A549 (cell line): Measurements from ENCODE around the gene MX2. TPM values are rescaled to one million over a fixed set of nuclear protein-coding genes. Genes with fewer than 3 reads are reported as not detected.

ENCODE experiments used
- ATAC-seq, 2 experiments: fragments of 200-7000 bp in 1 of 2; fragments of >200 bp in 1 of 2; cut with Nextera tagmentation in 1 of 2; cut with Tn5 transposase in 1 of 2; 3 replicates each; pipeline versions ENCODE4 v1.8.0 to v1.9.1; 2018 to 2020; ENCODE audit warnings: mild to moderate bottlenecking in 1 of 2, moderate library complexity in 1 of 2
- CTCF ChIA-PET: fragments of 300-600 bp; sonication (Branson Sonifier 250); formaldehyde crosslinking; extraction: SDS; loops from one replicate; lab custom pipeline; 2021; ENCODE audit warnings: antibody characterized with exemption, inconsistent platforms; lab: Yijun Ruan, JAX
- POLR2A ChIA-PET: fragments of 350-600 bp; formaldehyde crosslinking; extraction: SDS; loops from one replicate; lab custom pipeline; 2021; ENCODE audit warnings: antibody characterized with exemption, inconsistent platforms; lab: Yijun Ruan, JAX
- DNase-seq, 2 experiments: peaks; one replicate each; pipeline versions ENCODE4 v3.0.0 to v3.0.0-alpha.2; 2011 to 2016; ENCODE audit warnings: low read depth in 1 of 2, low spot score in 1 of 2
- FAIRE-seq: peaks from 2 replicates; lab custom pipeline; 2011; peaks lifted over from hg19 to GRCh38; lab: Jason Lieb, UNC
- H3K27ac ChIP-seq, 2 experiments: fragments of >200 bp; sonication (Bioruptor Twin); formaldehyde crosslinking; 3 replicates each; pipeline ENCODE4 v1.5.1; 2016 to 2017
- H3K4me1 ChIP-seq: fragments of >200 bp; sonication (Bioruptor Twin); formaldehyde crosslinking; 3 replicates; pipeline ENCODE4 v1.6.1; 2016
- H3K4me2 ChIP-seq: fragments of >200 bp; sonication (Bioruptor Twin); formaldehyde crosslinking; 3 replicates; pipeline ENCODE4 v1.6.1; 2016
- H3K4me3 ChIP-seq: fragments of >200 bp; sonication (Bioruptor Twin); formaldehyde crosslinking; 3 replicates; pipeline ENCODE4 v1.5.1; 2016
- H3K9me3 ChIP-seq: fragments of >200 bp; sonication (Bioruptor Twin); formaldehyde crosslinking; 3 replicates; pipeline ENCODE4 v1.6.1; 2016
- BHLHE40 ChIP-seq: IDR thresholded peaks from 2 replicates; pipeline ENCODE4 v1.6.1; 2012; ENCODE audit warnings: low read depth, low read length, inconsistent platforms
- CHD4 ChIP-seq: fragments of 200-600 bp; sonication (generic); IDR thresholded peaks from 2 replicates; pipeline ENCODE4 v1.6.1; 2016; ENCODE audit warnings: antibody characterized with exemption, mild to moderate bottlenecking, borderline replicate concordance
- EHF ChIP-seq: fragments of 250-450 bp; sonication (Bioruptor Pico); IDR thresholded peaks from 2 replicates; pipeline ENCODE4 v1.5.0; 2020; ENCODE audit warnings: mild to moderate bottlenecking
- EHMT2 ChIP-seq: fragments of 200-600 bp; sonication (generic); IDR thresholded peaks from 2 replicates; pipeline ENCODE4 v1.6.1; 2016; ENCODE audit warnings: antibody characterized with exemption, low read depth, mild to moderate bottlenecking, moderate library complexity
- GATA3 ChIP-seq: IDR thresholded peaks from 2 replicates; pipeline ENCODE4 v1.6.1; 2012; ENCODE audit warnings: borderline replicate concordance
- HDAC2 ChIP-seq: fragments of 200-600 bp; sonication (generic); IDR thresholded peaks from 2 replicates; pipeline ENCODE4 v1.6.1; 2016
- HOXA7 ChIP-seq: fragments of 250-450 bp; sonication (Bioruptor Pico); IDR thresholded peaks from 2 replicates; pipeline ENCODE4 v1.5.0; 2020; ENCODE audit warnings: mild to moderate bottlenecking, moderate library complexity
- HOXB5 ChIP-seq: fragments of 250-450 bp; sonication (Bioruptor Pico); IDR thresholded peaks from 2 replicates; pipeline ENCODE4 v1.5.0; 2020; ENCODE audit warnings: mild to moderate bottlenecking, moderate library complexity
- JUN ChIP-seq, 2 experiments: fragments of >200 bp; sonication (Bioruptor Twin); formaldehyde crosslinking; IDR thresholded peaks; 2 replicates in 1 of 2; 3 replicates in 1 of 2; pipeline ENCODE4 v1.6.1; 2016 to 2017
- JUNB ChIP-seq: fragments of >200 bp; sonication (Bioruptor Twin); formaldehyde crosslinking; IDR thresholded peaks from 2 replicates; pipeline ENCODE4 v1.6.1; 2016
- KDM5A ChIP-seq: fragments of 200-600 bp; sonication (generic); IDR thresholded peaks from 2 replicates; pipeline ENCODE4 v1.6.1; 2016; ENCODE audit warnings: antibody characterized with exemption, mild to moderate bottlenecking
- MAZ ChIP-seq: fragments of 150-350 bp; IDR thresholded peaks from 2 replicates; pipeline ENCODE4 v1.6.1; 2014; ENCODE audit warnings: antibody characterized with exemption, low read depth, low read length, borderline replicate concordance
- PHF8 ChIP-seq: fragments of 200-600 bp; sonication (generic); IDR thresholded peaks from 2 replicates; pipeline ENCODE4 v1.6.1; 2016; ENCODE audit warnings: low read depth, mild to moderate bottlenecking, antibody characterized with exemption, moderate library complexity, borderline replicate concordance
- RARB ChIP-seq: fragments of 250-450 bp; sonication (Bioruptor Pico); IDR thresholded peaks from 2 replicates; pipeline ENCODE4 v1.8.0; 2021; ENCODE audit warnings: mild to moderate bottlenecking, moderate library complexity
- RNF2 ChIP-seq: fragments of 200-600 bp; sonication (generic); IDR thresholded peaks from 2 replicates; pipeline ENCODE4 v1.6.1; 2016; ENCODE audit warnings: low read depth, mild to moderate bottlenecking, antibody characterized with exemption, moderate library complexity, borderline replicate concordance
- SREBF2 ChIP-seq: fragments of 450-650 bp; IDR thresholded peaks from 2 replicates; pipeline ENCODE4 v1.6.1; 2014; ENCODE audit warnings: mild to moderate bottlenecking, moderate library complexity
- TP53 ChIP-seq: fragments of 250-450 bp; sonication (Bioruptor Pico); IDR thresholded peaks from 2 replicates; pipeline ENCODE4 v1.5.0; 2021; ENCODE audit warnings: mild to moderate bottlenecking, moderate library complexity
- ZNF302 ChIP-seq: fragments of 250-450 bp; sonication (Bioruptor Pico); IDR thresholded peaks from 2 replicates; pipeline ENCODE4 v1.9.0; 2021; ENCODE audit warnings: inconsistent platforms, mild to moderate bottlenecking, moderate library complexity
- WGBS: methylation state at CpG from one replicate; pipeline ENCODE4 v1.1.6; 2017; ENCODE audit errors: missing lambda C conversion rate; 5-methylcytosine and 5-hydroxymethylcytosine counted together
- polyA plus RNA-seq, 4 experiments: library from polyadenylated mRNA; depleted of rRNA in 3 of 4; stranded (reverse); fragments of >200 nt; fragmentation: RNase III in 1 of 4; extraction: RNeasy Plus Mini Kit Qiagen cat#74134 plus additional on column Dnase treatment in 1 of 4; gene quantifications; 2 replicates in 3 of 4; 3 replicates in 1 of 4; pipeline ENCODE4 v1.2.3, GENCODE V29; 2011 to 2017
- TF ChIP-seq, protein P1 (sequence below): fragments of 250-450 bp; sonication (Bioruptor Pico); IDR thresholded peaks from 2 replicates; pipeline ENCODE4 v1.5.0; 2021; ENCODE audit warnings: mild to moderate bottlenecking, moderate library complexity, borderline replicate concordance
- TF ChIP-seq, protein P2 (sequence below): fragments of 450-650 bp; IDR thresholded peaks from 2 replicates; pipeline ENCODE4 v1.6.1; 2014; ENCODE audit warnings: antibody characterized with exemption
- TF ChIP-seq, protein P3 (sequence below): fragments of >200 bp; sonication (Bioruptor Twin); formaldehyde crosslinking; IDR thresholded peaks from 3 replicates; pipeline ENCODE4 v1.5.1; 2016

The MX2 gene
- polyA plus RNA-seq, 2 of the 4 experiments (the other 2 are of a cell fraction): not detected

DNA sequence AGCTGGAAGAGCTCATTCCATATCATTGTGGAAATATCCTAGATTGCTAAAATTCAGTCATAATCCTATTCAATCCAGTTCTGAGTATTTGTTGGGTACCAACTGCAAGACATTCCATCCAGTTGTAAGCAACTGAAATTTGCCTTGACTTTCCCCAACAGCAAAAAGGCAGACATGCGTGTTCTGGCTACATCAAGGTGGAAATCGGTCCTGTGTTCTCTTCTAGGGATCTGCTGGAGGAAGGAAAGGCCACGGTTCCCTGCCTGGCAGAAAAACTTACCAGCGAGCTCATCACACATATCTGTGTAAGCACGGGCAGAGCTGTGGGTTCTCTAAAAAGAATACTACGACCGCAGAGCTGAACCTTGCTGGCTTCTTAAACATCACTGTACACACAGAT, 81.7 kb downstream of the MX2 start:
- WGBS: 54% methylated on average over 7 of the region's 7 CpGs
- Histone ChIP-seq H3K4me1 (no peaks in the 10 kb centered on the region), H3K4me2 (no peak overlapping the region), H3K9me3 (no peaks in the 10 kb centered on the region), H3K4me3 (no peak overlapping the region), H3K27ac (no peak overlapping the region)
- ATAC-seq: no peak
- no peak for DNase-seq
- FAIRE-seq: no peak
- ChIA-PET CTCF (interaction anchor here (0.7 to 1.2 kb wide), 4 partner anchors 12 to 373 kb away, joined by 3 to 5 read pairs (median 4); no protein-coding TSS in a partner anchor), POLR2A (interaction anchor here (0.6 kb wide), 1 partner anchor 12 kb away, joined by 3 read pairs; no protein-coding TSS in a partner anchor)
- TF ChIP-seq HOXA7 (CRISPR knock-in tag) (no peak), GATA3 (no peak), JUN (IDR thresholded peaks at IDR 0.05) (no peak), JUNB (no peak), CHD4 (no peak), KDM5A (no peak), RNF2 (no peak), HOXB5 (no peak), EHF (CRISPR knock-in tag) (no peak), HDAC2 (no peak)
- TF ChIP-seq, protein P1, sequence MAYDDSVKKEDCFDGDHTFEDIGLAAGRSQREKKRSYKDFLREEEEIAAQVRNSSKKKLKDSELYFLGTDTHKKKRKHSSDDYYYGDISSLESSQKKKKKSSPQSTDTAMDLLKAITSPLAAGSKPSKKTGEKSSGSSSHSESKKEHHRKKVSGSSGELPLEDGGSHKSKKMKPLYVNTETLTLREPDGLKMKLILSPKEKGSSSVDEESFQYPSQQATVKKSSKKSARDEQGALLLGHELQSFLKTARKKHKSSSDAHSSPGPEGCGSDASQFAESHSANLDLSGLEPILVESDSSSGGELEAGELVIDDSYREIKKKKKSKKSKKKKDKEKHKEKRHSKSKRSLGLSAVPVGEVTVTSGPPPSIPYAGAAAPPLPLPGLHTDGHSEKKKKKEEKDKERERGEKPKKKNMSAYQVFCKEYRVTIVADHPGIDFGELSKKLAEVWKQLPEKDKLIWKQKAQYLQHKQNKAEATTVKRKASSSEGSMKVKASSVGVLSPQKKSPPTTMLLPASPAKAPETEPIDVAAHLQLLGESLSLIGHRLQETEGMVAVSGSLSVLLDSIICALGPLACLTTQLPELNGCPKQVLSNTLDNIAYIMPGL (CRISPR knock-in tag): no peak
- TF ChIP-seq, protein P2, sequence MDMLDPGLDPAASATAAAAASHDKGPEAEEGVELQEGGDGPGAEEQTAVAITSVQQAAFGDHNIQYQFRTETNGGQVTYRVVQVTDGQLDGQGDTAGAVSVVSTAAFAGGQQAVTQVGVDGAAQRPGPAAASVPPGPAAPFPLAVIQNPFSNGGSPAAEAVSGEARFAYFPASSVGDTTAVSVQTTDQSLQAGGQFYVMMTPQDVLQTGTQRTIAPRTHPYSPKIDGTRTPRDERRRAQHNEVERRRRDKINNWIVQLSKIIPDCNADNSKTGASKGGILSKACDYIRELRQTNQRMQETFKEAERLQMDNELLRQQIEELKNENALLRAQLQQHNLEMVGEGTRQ: no peak
- TF ChIP-seq, protein P3, sequence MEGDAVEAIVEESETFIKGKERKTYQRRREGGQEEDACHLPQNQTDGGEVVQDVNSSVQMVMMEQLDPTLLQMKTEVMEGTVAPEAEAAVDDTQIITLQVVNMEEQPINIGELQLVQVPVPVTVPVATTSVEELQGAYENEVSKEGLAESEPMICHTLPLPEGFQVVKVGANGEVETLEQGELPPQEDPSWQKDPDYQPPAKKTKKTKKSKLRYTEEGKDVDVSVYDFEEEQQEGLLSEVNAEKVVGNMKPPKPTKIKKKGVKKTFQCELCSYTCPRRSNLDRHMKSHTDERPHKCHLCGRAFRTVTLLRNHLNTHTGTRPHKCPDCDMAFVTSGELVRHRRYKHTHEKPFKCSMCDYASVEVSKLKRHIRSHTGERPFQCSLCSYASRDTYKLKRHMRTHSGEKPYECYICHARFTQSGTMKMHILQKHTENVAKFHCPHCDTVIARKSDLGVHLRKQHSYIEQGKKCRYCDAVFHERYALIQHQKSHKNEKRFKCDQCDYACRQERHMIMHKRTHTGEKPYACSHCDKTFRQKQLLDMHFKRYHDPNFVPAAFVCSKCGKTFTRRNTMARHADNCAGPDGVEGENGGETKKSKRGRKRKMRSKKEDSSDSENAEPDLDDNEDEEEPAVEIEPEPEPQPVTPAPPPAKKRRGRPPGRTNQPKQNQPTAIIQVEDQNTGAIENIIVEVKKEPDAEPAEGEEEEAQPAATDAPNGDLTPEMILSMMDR: no peak

DNA sequence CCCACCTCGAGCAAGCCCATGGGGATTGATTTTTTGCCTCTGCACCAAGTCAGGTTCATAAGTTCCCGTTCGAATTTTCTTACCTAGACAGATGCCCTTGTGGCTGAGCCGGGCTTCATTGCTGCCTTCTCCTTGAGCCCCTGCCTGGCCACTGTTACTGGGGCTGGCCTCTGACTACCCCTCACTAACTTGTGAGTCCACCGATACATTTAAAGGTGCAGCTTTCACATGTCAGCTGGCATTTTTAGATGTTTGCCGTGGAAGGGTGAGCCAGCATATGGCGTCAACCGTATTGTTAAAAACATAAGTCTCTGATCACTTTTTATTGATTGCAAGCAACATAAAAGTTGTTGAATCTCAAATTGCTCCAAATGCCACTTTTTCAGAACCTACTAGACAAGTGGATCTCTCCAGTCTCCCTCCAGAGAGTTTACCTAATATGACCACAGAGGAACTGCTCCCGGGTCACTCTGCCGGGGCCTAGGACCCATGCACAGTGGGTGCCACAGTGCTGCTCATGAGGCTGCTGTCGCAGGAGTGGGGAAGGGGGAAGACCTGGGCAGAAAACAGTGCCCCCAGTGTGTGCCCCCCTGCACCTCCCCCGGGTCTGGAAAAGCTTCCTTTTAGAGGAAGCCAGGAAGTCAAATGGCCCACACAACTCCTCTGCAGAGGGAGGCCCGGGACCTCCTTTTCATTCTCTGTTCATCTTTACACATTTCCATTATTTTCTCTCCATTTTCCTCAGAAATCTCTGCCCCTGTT, 83.1 kb downstream of the MX2 start:
- no peak for ATAC-seq
- Histone ChIP-seq H3K4me3 (no peak overlapping the region), H3K4me2 (no peak overlapping the region), H3K9me3 (no peaks in the 10 kb centered on the region), H3K4me1 (no peaks in the 10 kb centered on the region), H3K27ac (no peak overlapping the region)
- TF ChIP-seq HOXA7 (CRISPR knock-in tag): no peak
- ChIA-PET CTCF (interaction anchor here (0.8 to 1.0 kb wide), 2 partner anchors 22 to 33 kb away, joined by 3 read pairs; no protein-coding TSS in a partner anchor), POLR2A (no interaction called here)
- no peak for DNase-seq
- WGBS: 64% methylated on average over 12 of the region's 13 CpGs
- FAIRE-seq: no peak

DNA sequence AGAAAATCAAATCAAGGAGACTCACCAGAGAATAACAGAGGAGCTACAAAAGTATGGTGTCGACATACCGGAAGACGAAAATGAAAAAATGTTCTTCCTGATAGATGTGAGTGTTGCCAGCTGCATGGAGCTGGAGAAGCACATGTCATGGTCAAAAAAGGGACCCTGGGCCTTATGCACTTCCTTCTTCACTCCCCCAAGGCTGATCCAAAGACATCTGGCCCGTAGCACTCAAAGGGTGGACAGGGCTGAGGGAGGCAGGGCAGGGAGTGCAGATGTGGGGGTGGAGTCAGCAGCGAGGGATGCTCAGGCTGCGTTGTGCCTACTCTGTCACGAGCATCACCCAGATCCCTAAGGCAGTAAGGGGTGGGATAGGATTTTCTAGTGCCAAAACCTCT, 83.6 kb downstream of the MX2 start:
- Histone ChIP-seq H3K9me3 (no peaks in the 10 kb centered on the region), H3K4me2 (no peak overlapping the region), H3K27ac (no peak overlapping the region), H3K4me1 (no peaks in the 10 kb centered on the region), H3K4me3 (no peak overlapping the region)
- ChIA-PET CTCF (interaction anchor here (1.0 kb wide), 1 partner anchor 34 kb away, joined by 3 read pairs; no protein-coding TSS in a partner anchor), POLR2A (no interaction called here)
- no peak for TF ChIP-seq ZNF302 (CRISPR knock-in tag)
- no peak for TF ChIP-seq RARB (CRISPR knock-in tag)
- TF ChIP-seq, protein P3: no peak
- TF ChIP-seq PHF8: no peak
- TF ChIP-seq EHMT2: no peak
- TF ChIP-seq HDAC2: no peak
- TF ChIP-seq BHLHE40: no peak
- no peak for TF ChIP-seq JUN (IDR thresholded peaks at IDR 0.05)
- TF ChIP-seq SREBF2: no peak
- no peak for TF ChIP-seq MAZ
- TF ChIP-seq, protein P1 (CRISPR knock-in tag): no peak
- TF ChIP-seq CHD4: no peak
- TF ChIP-seq TP53 (CRISPR knock-in tag): no peak
- 67% methylated on average over 7 of the region's 7 CpGs for WGBS
- ATAC-seq: no peak
- DNase-seq: no peak
- FAIRE-seq: no peak
